ENCODE measurements around the gene SRRM2.

- TF ChIP-seq CTCF (IDR thresholded peaks at IDR 0.05) (no peak), POLR2A (IDR thresholded peaks at IDR 0.05) (no peak), POLR2AphosphoS5 (IDR thresholded peaks at IDR 0.05) (no peak)
These were observed 52.3 kb downstream of the SRRM2 start for GRCh38 chr16:2804728-2805127.

Measured in transverse colon (tissue), 4 donors.